ENCODE measurements around the gene HECW1. TPM values are rescaled to one million over a fixed set of nuclear protein-coding genes. Genes with fewer than 3 reads are reported as not detected.
A peak's percentile ranks its signal among the peaks of the same experiment; 100 is the strongest.
"Not testable (repeated sequence)": the region's sequence is repeated elsewhere in the genome, so short reads cannot be mapped to it uniquely, and the experiment has no call there.

Gene HECW1
- total RNA-seq, 1 donor from 2014 or later: not detected

DNA sequence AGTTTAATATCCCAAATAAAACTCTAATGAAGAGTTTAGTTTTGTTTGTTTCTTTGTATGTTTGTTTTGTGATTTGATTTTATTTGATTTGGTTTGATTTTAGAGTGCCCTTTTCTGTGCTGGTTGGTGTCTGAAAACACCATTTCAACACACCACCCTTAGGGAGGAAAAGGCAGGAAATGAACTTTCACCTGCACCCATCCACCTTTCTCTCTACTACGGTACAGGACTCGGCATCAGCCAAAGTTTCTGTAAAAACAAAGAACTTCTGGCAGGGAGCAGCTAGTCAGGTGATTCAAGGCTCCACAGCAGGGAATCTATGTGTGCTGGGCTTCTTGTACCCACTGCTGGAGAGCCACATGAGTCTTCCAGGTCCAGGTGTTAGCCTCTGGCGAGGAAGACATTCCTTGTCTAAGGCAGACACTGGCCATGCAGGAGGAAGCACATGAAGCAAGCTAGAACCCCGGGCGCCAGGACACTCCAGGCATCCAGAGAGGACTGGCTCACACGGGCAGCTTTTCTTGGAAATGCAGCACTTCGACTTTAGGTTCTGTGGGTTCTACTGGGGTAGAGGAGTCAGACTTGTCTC, 448.4 kb downstream of the HECW1 start:
- DNase-seq (ENCODE audit: low spot score) (no peak), ATAC-seq (peak; percentile 93)

DNA sequence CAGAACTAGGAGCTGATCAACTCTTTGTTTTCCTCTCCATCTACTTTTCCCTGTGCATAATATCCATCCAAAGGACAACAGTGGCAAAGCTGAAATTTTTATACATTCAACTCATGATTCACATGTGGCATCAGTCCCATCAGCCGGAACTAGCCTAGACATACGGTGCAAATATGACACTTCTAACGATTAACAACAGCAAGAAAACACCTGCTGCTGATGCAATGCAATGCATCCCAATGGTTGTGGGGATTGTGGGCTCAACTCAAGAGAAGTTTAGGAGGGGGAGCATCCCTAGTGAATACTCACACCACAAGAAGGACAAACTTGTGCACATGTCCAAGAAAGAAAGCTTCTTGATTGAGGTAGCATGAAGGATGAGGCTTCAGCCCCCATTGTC, 449.9 kb downstream of the HECW1 start:
- no peak for ATAC-seq
- no peak for DNase-seq (ENCODE audit: low spot score)

DNA sequence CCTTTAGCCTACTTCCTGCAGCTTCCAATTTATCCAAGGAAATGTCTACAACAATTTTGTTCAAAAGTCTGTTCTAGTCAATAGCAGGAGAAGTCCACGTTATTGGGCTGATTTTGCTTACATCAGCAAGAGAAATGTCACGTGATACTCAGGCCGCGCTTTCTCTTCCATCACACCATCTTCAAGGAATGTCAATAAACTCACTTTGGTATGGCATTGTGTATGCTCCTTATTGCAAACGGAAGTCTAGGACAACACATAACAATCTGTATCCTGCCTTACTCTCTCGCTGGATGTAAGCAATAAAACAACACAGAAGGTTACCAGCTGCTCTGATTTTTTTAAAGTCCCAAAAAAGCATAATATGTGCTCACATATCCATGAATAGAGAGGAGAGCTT, 453.3 kb downstream of the HECW1 start:
- DNase-seq (ENCODE audit: low spot score) (no peak), ATAC-seq (no peak)

DNA sequence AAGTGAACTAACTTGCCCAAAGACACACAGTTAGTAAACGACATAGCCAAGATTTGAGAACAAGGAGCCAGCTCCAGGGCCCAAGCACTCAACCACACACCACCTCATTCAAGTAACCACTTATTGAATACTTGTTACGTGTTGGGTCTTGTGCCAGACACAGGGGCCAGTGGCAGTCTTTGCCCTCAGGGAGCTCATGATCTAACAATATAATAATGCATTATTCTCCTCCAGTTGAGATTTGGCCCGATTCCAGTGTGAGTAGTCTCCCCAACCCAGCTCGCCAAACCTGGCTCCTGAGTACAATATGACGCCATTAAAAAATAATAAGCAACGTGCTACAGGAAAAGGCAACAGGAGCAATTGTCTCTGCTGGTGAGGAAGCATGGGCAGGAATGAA, 456.1 kb downstream of the HECW1 start:
- DNase-seq (ENCODE audit: low spot score) (no peak), ATAC-seq (no peak)

DNA sequence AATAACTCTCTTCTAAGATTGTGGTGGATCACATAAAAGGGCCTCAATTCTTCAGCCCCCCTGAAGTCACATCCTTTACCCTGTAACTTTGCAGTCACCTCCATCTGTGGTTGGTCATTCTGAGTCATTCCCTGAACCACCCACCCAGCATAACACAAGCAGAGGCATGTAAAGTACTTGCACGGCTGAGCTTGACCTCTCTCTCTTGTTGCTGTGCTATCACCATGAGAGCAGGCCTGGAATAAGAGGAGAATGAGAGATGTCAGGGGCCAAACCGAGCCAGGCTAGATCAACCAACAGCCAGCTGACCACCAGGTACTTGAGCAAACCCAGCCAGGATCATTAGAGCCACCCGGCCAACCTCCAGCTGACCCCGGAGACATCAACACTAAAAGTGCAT, 457.0 kb downstream of the HECW1 start:
- ATAC-seq: no peak
- DNase-seq (ENCODE audit: low spot score): no peak

DNA sequence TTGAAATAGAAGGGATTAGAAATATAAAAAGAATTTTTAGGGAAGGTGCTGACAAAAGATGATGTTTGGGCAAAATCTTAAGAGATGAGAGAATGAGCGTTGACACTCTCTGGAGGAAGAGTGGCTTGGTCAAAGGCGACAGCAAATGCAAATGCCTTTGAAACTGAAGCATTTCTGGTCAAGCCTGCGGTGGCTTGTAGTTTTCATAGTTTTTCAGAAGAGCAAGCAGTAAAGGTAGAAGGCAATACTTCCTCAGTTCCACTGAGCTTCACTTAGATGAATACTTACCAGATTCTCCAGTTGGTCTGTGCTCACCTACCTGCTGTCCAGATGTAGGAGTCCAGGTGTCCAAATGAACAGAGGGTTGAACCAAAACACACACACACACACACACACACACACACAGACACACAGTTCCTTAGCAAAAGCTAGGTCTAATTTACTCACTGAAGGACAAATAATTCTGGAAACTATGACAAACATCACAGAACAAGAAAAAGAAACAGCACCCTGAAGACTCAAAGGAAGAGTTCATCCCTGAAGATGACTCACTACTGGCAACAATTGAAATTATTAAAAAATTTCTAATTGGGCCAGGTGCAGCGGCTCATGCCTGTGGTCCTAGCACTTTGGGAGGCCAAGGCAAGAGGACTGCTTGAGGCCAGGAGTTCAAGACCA, 458.4 kb downstream of the HECW1 start:
- ATAC-seq (no peak), DNase-seq (ENCODE audit: low spot score) (no peak)

DNA sequence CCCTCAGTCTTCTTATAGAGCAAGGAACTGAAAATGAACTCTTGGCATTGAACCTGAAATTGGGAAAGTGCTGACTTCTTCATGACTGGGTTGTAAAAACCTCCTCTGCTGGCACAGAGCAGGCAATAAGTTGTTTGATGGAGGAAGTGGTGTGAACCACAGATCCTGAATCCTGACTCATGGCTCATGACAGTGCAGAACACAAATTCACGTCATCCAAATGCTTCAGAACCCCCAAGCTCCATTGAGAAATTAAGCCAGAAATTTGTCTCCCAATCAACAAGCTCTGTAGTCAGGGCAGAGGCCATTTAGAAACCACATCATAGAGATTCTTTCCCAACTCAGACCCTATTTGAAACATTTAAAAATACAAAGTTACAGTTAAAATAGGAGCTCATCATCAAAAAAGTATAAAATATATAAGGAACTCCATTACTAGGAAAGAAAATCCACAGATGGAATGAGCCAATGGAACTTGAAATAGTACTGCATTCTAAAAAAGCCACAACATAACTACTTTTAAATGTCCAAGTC, 460.1 kb downstream of the HECW1 start:
- ATAC-seq (peak; percentile 53), DNase-seq (ENCODE audit: low spot score) (no peak)

DNA sequence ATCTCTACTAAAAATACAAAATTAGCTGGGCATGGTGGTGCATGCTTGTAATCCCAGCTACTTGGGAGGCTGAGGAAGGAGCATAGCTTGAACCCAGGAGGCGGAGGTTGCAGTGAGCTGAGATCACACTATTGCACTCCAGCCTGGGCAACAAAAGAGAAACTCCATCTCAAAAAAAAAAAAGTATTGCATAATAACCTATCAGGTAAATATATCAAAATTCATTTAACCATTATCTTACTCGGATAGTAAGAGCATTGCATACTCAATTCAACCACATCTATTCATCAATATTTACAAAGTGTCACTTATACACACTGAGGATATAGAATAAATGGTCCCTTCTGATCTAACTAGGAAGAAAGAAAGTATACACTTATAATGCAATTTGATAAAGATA, 461.4 kb downstream of the HECW1 start:
- DNase-seq (ENCODE audit: low spot score); ATAC-seq: not testable (repeated sequence)

DNA sequence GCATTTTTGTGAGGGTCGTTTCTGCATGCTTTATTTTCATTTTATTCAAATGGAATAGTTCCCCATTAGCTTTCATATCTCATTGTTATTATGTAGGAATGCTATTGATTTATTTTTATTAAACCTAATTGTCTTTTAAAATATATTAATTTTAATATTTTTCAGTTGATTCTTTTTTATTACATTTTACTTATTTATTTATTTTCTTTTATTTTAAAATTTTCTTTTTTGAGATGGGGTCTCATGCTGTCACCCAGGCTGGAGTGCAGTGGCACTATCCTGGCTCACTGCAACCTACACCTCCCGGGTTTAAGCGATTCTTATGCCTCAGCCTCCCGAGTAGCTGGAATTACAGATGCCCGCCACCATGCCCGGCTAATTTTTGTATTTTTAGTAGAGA, 463.1 kb downstream of the HECW1 start:
- DNase-seq (ENCODE audit: low spot score) (no peak), ATAC-seq (no peak)

DNA sequence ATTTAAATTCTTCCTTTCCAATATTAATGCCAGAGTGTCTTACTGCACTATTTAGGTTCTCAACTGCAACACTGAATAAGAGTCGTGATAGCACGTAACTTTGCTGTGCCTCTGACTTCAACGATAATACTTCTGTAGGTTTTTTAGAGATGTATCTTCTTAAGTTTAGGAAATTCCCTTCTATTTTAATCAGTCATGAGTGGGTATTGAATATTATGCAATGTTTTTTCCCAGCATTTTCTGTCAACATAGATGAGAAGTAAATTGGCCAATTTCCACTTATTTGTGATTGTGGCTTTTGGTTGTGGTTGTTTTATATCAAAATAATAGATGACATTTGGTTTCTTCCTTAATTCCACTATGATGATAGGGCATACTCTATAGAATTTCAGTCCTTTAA, 463.8 kb downstream of the HECW1 start:
- no peak for ATAC-seq
- no peak for DNase-seq (ENCODE audit: low spot score)

DNA sequence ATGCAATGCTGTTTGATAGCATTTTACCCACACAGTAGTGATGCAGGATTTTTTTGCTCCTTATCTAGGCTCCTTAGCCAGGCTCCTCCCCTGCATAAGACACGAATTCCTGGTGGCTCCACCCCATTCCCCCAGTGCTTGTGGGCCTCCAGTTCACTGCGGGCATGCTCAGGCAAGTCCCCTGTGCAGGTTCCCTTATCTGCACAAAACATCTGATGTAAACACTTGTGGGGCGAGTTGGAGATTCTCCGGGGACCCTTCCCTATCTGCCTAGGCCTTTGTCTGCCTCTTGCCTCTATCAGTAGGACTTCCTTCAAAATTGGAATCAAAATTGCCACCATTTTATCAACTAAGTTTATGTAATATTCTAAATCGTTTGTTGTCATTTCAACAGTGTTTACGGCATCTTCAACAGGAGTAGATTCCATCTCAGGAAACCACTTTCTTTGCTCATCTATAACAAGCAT, 465.1 kb downstream of the HECW1 start:
- ATAC-seq: no peak

DNA sequence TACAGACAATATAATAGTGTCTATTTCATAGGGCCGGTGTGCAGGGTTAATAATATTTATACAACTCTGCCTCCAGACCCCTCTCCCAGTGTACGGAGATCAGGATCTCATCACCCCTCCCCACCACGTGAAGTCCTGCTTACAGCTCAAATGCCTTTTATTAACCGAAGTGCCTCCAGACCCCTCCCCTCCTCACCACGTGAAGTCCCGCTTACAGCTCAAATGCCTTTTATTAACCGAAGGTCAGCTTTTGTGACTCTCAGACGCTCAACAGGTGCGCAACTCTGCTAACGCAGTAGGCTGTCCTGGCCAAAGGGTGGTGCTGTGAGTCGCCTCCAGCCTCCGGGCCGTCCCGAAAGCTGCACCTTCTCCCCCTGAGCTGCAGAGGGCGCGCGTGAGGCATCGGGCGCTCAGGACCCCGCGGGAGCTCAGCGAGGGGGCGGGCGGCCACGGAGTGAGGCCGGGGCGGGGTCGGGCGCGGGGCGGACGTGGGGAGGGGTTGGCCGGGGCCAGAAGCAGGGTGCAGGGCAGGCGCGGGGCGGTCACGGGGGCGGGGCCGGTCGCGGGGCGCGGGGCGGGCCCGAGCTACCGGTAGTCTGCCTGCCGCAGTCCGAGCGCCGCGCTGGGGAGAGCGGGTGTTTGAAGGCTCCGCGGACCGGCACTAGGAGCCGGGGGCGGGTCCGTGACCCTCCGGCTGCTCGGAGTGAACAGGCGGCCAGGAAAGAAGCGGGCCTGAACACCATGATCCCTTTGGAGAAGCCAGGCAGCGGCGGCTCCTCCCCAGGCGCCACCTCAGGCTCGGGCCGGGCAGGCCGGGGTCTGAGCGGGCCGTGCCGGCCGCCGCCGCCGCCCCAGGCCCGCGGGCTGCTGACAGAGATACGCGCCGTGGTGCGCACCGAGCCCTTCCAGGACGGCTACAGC, 470.3 kb downstream of the HECW1 start, which contains the start of gene STK17A:
Gene STK17A (plus strand): TSS at position 606 of the 921 bp plus-strand sequence. CDS start 136 bp downstream, at position 742.
- ATAC-seq (peak; percentile 94), DNase-seq (ENCODE audit: low spot score) (peak; percentile 96)

More for the DNA sequence above, 465.1 kb downstream of the HECW1 start:
- DNase-seq (ENCODE audit: low spot score): no peak

DNA sequence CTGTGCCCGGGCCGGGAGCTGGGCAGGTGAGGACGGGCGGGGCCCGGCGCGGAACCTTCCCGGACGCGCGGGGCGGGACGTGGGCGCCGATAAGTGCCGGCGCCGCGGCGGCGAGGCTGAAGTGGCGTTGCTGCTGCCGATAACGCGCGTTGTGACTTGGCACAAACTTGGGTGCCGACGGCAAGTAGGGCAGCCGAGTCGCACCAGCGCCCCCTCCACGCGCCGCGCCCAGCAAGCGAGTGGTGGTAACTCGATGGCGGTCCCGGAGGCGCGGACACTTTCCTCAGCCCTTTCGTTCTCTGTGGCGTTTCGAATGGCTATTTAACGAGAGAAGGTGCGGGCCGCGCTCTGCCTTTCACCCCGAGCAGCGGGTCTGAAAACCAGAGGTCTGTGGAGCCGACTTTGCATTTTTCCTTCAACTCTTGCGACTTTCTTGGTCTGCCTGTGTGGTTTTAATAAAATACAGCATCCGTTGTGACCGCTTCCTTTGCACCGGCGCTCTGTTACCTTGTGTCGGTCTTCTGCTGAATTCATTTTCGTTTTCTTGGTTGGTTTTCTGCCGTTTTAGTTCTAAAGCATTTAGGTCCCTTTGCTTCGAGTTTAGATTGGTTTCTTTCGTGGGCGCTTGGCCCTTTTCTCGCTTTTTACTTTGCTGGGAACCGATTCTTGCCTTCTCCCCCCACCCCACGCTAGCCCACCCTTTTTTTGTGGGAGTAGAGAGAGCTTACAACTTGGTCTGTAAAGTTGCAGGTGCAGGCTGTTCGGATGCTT, 471.2 kb downstream of the HECW1 start:
- ATAC-seq: peak; percentile 56
- DNase-seq (ENCODE audit: low spot score): peak; percentile 78

DNA sequence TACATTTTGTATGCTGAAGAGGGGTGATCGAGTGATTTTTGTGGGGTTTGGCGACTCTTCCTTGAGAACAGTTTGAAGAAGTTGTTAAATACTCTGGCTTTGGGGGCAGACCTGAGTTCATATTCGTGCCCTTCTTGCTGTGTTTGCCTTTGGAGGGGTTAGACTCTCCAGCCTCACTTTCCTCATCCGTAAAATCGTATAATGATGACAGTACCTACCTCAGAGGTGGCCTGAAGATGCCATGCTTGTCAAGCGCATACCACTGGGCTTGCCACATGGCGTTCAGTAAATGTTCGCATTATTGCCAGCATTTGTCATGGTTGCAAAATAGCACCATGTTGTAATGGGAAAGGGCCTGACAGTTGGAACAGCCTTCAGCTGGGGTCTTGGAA, 471.7 kb downstream of the HECW1 start:
- no peak for ATAC-seq
- DNase-seq (ENCODE audit: low spot score): peak; percentile 49

DNA sequence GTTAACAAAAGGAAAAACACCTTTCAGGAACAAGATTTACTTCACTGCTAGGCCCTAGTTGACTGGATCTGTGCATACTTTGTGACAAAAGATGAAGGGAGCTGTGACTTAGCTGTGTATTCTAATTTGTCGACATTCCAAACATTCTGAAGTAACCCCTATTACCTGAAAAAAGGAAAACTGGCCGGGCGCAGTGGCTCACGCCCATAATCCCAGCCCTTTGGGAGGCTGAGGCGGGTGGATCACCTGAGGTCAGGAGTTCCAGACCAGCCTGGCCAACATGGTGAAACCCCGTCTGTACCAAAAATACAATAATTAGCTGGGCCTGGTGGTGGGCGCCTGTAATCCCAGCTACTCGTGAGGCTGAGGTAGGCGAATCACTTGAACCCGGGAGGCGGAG, 472.3 kb downstream of the HECW1 start:
- not testable (repeated sequence) for DNase-seq (ENCODE audit: low spot score); ATAC-seq

DNA sequence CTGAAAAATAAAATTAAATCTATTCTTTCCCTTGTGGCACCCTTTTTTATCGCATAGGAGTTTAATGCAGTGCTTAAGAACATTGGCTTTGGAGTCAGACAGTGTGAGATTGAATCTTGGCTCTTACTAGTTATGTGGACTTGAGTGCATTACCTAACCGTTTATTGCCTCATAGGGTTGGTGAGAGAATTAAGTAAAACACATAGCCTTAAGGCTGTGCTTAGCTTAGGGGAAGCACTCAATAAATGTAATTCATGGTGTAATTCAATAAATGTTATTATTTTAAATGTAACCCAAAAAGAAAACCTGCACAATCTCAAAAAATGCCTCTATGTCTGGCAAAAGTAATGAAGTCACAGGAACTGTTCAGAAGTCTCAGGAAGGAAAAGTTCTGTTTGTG, 473.1 kb downstream of the HECW1 start:
- DNase-seq (ENCODE audit: low spot score) (no peak), ATAC-seq (no peak)

DNA sequence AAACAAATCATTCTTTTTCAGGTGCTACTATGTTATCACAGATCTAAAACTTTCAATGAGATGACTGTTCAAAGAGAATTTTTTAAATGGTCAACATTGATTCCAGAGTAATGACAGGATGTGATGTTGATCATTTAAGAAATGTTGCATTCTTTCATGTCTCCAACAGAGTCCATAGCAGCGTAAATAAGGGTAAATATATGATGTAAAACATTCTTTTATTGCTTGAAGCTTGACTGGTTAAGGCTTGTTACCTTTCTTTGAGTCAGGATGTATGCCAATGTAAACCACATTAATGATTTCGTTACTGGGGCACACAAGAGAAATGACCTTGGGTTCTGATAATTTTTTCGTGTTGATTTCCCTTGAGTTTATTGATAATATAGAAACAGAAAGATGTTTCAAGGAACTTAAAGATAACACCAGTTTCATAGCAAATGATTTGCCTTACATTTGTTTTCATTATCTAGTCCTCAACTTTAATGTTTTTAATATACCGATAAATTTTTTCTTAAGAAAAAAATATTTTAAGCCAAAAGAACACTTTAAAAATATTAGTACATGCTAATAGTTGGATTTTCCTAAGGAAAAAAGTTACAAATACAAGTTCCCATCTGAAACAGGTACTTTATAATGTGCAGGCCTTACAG, 473.9 kb downstream of the HECW1 start:
- ATAC-seq (no peak), DNase-seq (ENCODE audit: low spot score) (no peak)

DNA sequence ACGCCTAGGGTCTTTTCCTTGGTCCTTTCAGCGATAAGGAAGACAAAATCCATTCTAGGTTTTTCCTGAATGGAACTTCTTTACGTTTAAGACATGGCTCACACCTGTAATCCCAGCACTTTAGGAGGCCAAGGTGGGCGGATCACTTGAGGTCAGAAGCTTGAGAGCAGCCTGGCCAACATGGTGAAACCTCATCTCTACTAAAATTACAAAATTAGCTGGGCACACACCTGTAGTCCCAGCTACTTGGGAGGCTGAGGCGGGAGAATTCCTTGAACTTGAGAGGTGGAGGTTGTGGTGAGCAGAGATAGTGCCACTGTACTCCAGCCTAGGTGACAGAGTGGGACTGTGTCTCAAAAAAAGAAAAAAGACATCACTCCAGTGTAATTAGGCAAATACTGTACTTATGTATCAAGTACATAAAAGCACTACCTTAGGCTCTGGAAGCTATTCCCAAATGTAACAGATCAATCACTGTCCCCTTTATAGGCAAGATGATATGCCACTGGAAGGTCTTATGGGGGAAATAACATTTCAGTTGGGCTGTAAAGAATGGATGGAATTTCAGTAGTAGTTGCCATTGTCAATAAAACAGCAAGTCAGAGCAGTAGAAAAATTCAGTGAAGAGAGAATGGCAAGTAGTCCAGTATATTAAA, 476.2 kb downstream of the HECW1 start:
- no peak for ATAC-seq
- no peak for DNase-seq (ENCODE audit: low spot score)

DNA sequence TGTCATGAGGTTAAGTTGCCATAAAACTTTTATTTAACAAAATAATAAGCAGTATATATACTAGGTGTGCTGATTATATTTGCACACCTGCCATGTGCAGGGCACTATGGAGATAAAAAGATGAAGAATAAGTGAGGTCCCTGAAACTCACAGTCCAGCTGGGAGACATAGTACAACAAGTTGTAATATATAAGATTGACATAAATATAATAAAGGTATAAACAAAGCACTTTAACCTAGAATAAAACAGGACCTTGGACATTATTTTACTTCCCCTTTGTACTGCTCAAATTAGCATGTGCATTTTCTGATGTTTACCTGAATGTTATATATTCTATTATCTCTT, 476.7 kb downstream of the HECW1 start:
- no peak for DNase-seq (ENCODE audit: low spot score)
- ATAC-seq: no peak

DNA sequence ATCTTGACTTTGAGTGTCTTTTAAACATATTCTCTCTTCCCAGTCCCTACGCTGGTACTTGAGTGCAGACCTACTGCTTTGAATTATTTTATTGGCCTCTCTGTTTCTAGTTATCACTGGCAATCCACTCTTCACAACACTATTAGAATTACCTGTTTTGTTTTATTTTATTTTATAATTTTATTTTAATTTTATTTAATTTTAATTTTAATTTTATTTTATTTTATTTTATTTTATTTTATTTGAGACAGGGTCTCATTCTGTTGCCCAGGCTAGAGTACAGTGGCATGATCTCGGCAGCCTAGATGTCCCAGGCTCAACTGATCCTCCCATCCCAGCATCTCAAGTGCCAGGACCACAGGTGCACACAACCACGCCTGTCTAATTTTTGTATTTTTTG, 477.3 kb downstream of the HECW1 start:
- ATAC-seq (no peak), DNase-seq (ENCODE audit: low spot score) (no peak)

Data from left lobe of liver (tissue), 2 donors.